GM12878 (cell line): ENCODE results near the gene UQCRQ.

Experiments
- CREB1 ChIP-seq: IDR thresholded peaks from 2 replicates; pipeline ENCODE4 v1.6.1; 2012; ENCODE audit warnings: low read depth, mild to moderate bottlenecking, inconsistent platforms
- EP300 ChIP-seq, 2 experiments: fragments of 150-350 bp in 1 of 2; IDR thresholded peaks; 2 replicates each; pipeline ENCODE4 v1.6.1; 2011 to 2012; ENCODE audit warnings: low read depth in 2 of 2, low read length in 2 of 2, borderline replicate concordance in 1 of 2, improper control_type of control experiment in 1 of 2, inconsistent platforms in 1 of 2; ENCODE audit not compliant: control insufficient read depth in 1 of 2
- FOS ChIP-seq: IDR thresholded peaks from 3 replicates; pipeline ENCODE4 v1.6.1; 2011; ENCODE audit warnings: borderline replicate concordance; ENCODE audit not compliant: insufficient read length; ENCODE audit errors: extremely low read depth
- HDAC6 ChIP-seq: fragments of 200-600 bp; sonication (generic); IDR thresholded peaks from one replicate; pipeline ENCODE4 v1.8.0; 2017; ENCODE audit warnings: antibody characterized with exemption; ENCODE audit not compliant: unreplicated experiment
- SMARCA5 ChIP-seq: fragments of 450-650 bp; IDR thresholded peaks from 2 replicates; pipeline ENCODE4 v1.6.1; 2017; ENCODE audit warnings: mild to moderate bottlenecking
- SUZ12 ChIP-seq: fragments of 200-600 bp; sonication (generic); IDR thresholded peaks from one replicate; pipeline ENCODE4 v1.6.1; 2018; ENCODE audit warnings: antibody characterized with exemption, mild to moderate bottlenecking; ENCODE audit not compliant: unreplicated experiment
- TARDBP ChIP-seq: IDR thresholded peaks from 2 replicates; pipeline ENCODE4 v1.6.1; 2016; ENCODE audit warnings: borderline replicate concordance
- TF ChIP-seq, protein P1 (sequence below), 3 experiments: IDR thresholded peaks in 2 of 3; conservative IDR thresholded peaks in 1 of 3; 2 replicates each; pipeline ENCODE4 v1.5.1; 2011; ENCODE audit warnings: low read depth in 3 of 3, low read length in 3 of 3, mild to moderate bottlenecking in 3 of 3, control low read depth in 2 of 3, moderate library complexity in 2 of 3, inconsistent platforms in 1 of 3, mixed read lengths in 1 of 3; ENCODE audit not compliant: control insufficient read depth in 2 of 3, insufficient read depth in 1 of 3; ENCODE audit errors: extremely low read depth in 1 of 3
- TF ChIP-seq, protein P2 (sequence below): IDR thresholded peaks from 2 replicates; pipeline ENCODE4 v1.6.1; 2011; ENCODE audit warnings: low read depth, mild to moderate bottlenecking, low read length, moderate library complexity, borderline replicate concordance; ENCODE audit errors: extremely low read depth

DNA sequence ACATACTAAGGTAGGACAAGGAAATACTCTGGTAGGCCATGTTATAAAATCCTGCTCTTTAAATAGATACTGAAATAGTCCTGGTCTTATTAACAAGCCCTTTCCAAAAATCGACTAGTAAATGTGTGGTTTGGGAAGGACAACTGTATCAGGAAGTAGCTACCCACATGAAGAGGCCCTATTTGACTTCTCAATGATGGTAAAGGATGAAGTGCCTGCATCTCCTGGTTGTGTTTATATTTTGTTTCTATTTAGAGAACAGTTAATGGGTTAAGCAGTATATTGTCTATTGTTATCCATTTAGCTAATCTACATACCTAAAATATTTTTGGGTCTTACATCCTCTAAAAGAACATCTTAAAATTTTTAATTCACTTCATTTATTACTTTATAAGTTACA lies 12.7 kb upstream of the UQCRQ start:
- TF ChIP-seq, protein P1, sequence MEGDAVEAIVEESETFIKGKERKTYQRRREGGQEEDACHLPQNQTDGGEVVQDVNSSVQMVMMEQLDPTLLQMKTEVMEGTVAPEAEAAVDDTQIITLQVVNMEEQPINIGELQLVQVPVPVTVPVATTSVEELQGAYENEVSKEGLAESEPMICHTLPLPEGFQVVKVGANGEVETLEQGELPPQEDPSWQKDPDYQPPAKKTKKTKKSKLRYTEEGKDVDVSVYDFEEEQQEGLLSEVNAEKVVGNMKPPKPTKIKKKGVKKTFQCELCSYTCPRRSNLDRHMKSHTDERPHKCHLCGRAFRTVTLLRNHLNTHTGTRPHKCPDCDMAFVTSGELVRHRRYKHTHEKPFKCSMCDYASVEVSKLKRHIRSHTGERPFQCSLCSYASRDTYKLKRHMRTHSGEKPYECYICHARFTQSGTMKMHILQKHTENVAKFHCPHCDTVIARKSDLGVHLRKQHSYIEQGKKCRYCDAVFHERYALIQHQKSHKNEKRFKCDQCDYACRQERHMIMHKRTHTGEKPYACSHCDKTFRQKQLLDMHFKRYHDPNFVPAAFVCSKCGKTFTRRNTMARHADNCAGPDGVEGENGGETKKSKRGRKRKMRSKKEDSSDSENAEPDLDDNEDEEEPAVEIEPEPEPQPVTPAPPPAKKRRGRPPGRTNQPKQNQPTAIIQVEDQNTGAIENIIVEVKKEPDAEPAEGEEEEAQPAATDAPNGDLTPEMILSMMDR (IDR thresholded peaks at IDR 0.05 in 2 of 3, conservative IDR thresholded peaks at IDR 0.05 in 1 of 3; ENCODE audit: control insufficient read depth in 2 of 3, extremely low read depth in 1 of 3, insufficient read depth in 1 of 3, low read depth in 3 of 3, low read length in 3 of 3) = no peak
- no peak for TF ChIP-seq TARDBP
- TF ChIP-seq SUZ12 = no peak
- no peak for TF ChIP-seq EP300 (IDR thresholded peaks at IDR 0.05; ENCODE audit: borderline replicate concordance in 1 of 2, control insufficient read depth in 1 of 2, low read depth in 2 of 2, low read length in 2 of 2)
- no peak for TF ChIP-seq SMARCA5
- TF ChIP-seq CREB1 = no peak
- TF ChIP-seq, protein P2, sequence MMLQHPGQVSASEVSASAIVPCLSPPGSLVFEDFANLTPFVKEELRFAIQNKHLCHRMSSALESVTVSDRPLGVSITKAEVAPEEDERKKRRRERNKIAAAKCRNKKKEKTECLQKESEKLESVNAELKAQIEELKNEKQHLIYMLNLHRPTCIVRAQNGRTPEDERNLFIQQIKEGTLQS = no peak
- TF ChIP-seq HDAC6 = no peak
- no peak for TF ChIP-seq FOS
